ENCODE results near the gene CENPE.
"Not testable (repeated sequence)": the region's sequence is repeated elsewhere in the genome, so short reads cannot be mapped to it uniquely, and the experiment has no call there.

CENPE gene

GRCh38 chr4:103169750-103170149 lies 28.4 kb downstream of the CENPE start:
- not testable (repeated sequence) for H3K27ac ChIP-seq (ENCODE audit: low read length); H3K4me1 ChIP-seq (ENCODE audit: control insufficient read depth in 1 of 2, insufficient read depth in 2 of 2, low read length in 2 of 2)

GRCh38 chr4:103168993-103169392 lies 29.1 kb downstream of the CENPE start:
- Histone ChIP-seq H3K4me3 (ENCODE audit: low read depth in 1 of 2, low read length in 2 of 2) (no peak overlapping the region), H3K4me1 (ENCODE audit: control insufficient read depth in 1 of 2, insufficient read depth in 2 of 2, low read length in 2 of 2) (no peaks in the 10 kb centered on the region), H3K36me3 (ENCODE audit: control insufficient read depth in 1 of 2, insufficient read depth in 2 of 2, low read length in 2 of 2) (peaks cover 0 to 6% of the 10 kb centered on the region in 2 donors), H3K27ac (ENCODE audit: low read length) (no peak overlapping the region), H3K27me3 (ENCODE audit: low read depth, low read length) (no peaks in the 10 kb centered on the region), H3K9me3 (ENCODE audit: control insufficient read depth in 1 of 2, low read length in 2 of 2) (peaks cover 6 to 10% of the 10 kb centered on the region in 2 donors)

More at GRCh38 chr4:103169750-103170149, 28.4 kb downstream of the CENPE start:
- peaks cover 6 to 10% of the 10 kb centered on the region in 2 donors for H3K9me3 ChIP-seq (ENCODE audit: control insufficient read depth in 1 of 2, low read length in 2 of 2)
- H3K4me3 ChIP-seq (ENCODE audit: low read depth in 1 of 2, low read length in 2 of 2); H3K36me3 ChIP-seq (ENCODE audit: control insufficient read depth in 1 of 2, insufficient read depth in 2 of 2, low read length in 2 of 2); H3K27me3 ChIP-seq (ENCODE audit: low read depth, low read length): not testable (repeated sequence)

- no peak overlapping the region for H3K4me3 ChIP-seq (ENCODE audit: low read depth in 1 of 2, low read length in 2 of 2)
- no peak overlapping the region for H3K27ac ChIP-seq (ENCODE audit: low read length)
- no peaks in the 10 kb centered on the region for H3K27me3 ChIP-seq (ENCODE audit: low read depth, low read length)
- H3K36me3 ChIP-seq (ENCODE audit: control insufficient read depth in 1 of 2, insufficient read depth in 2 of 2, low read length in 2 of 2): no peaks in the 10 kb centered on the region
- H3K9me3 ChIP-seq (ENCODE audit: control insufficient read depth in 1 of 2, low read length in 2 of 2): no peaks in the 10 kb centered on the region
- no peaks in the 10 kb centered on the region for H3K4me1 ChIP-seq (ENCODE audit: control insufficient read depth in 1 of 2, insufficient read depth in 2 of 2, low read length in 2 of 2)
These were observed 36.0 kb downstream of the CENPE start for GRCh38 chr4:103162176-103162575.

GRCh38 chr4:103158760-103159159 lies 39.4 kb downstream of the CENPE start:
- Histone ChIP-seq H3K36me3 (ENCODE audit: control insufficient read depth in 1 of 2, insufficient read depth in 2 of 2, low read length in 2 of 2) (no peaks in the 10 kb centered on the region), H3K27ac (ENCODE audit: low read length) (no peak overlapping the region), H3K9me3 (ENCODE audit: control insufficient read depth in 1 of 2, low read length in 2 of 2) (peaks cover 0 to 3% of the 10 kb centered on the region in 2 donors), H3K4me1 (ENCODE audit: control insufficient read depth in 1 of 2, insufficient read depth in 2 of 2, low read length in 2 of 2) (no peaks in the 10 kb centered on the region), H3K4me3 (ENCODE audit: low read depth in 1 of 2, low read length in 2 of 2) (no peak overlapping the region), H3K27me3 (ENCODE audit: low read depth, low read length) (no peaks in the 10 kb centered on the region)

- H3K27ac ChIP-seq (ENCODE audit: low read length): no peak overlapping the region
- H3K36me3 ChIP-seq (ENCODE audit: control insufficient read depth in 1 of 2, insufficient read depth in 2 of 2, low read length in 2 of 2): no peaks in the 10 kb centered on the region
- no peaks in the 10 kb centered on the region for H3K27me3 ChIP-seq (ENCODE audit: low read depth, low read length)
- no peaks in the 10 kb centered on the region for H3K4me1 ChIP-seq (ENCODE audit: control insufficient read depth in 1 of 2, insufficient read depth in 2 of 2, low read length in 2 of 2)
- peaks cover 0 to 3% of the 10 kb centered on the region in 2 donors for H3K9me3 ChIP-seq (ENCODE audit: control insufficient read depth in 1 of 2, low read length in 2 of 2)
- H3K4me3 ChIP-seq (ENCODE audit: low read depth in 1 of 2, low read length in 2 of 2): no peak overlapping the region
These were observed 42.0 kb downstream of the CENPE start for GRCh38 chr4:103156106-103156505.

- no peaks in the 10 kb centered on the region for H3K27me3 ChIP-seq (ENCODE audit: low read depth, low read length)
- H3K36me3 ChIP-seq (ENCODE audit: control insufficient read depth in 1 of 2, insufficient read depth in 2 of 2, low read length in 2 of 2): no peaks in the 10 kb centered on the region
- H3K4me1 ChIP-seq (ENCODE audit: control insufficient read depth in 1 of 2, insufficient read depth in 2 of 2, low read length in 2 of 2): no peaks in the 10 kb centered on the region
- no peak overlapping the region for H3K27ac ChIP-seq (ENCODE audit: low read length)
- H3K4me3 ChIP-seq (ENCODE audit: low read depth in 1 of 2, low read length in 2 of 2): no peak overlapping the region
- peaks cover 0 to 3% of the 10 kb centered on the region in 2 donors for H3K9me3 ChIP-seq (ENCODE audit: control insufficient read depth in 1 of 2, low read length in 2 of 2)
These were observed 45.8 kb downstream of the CENPE start for GRCh38 chr4:103152381-103152780.

- H3K27me3 ChIP-seq (ENCODE audit: low read depth, low read length): no peaks in the 10 kb centered on the region
- H3K27ac ChIP-seq (ENCODE audit: low read length): no peak overlapping the region
- no peak overlapping the region for H3K4me3 ChIP-seq (ENCODE audit: low read depth in 1 of 2, low read length in 2 of 2)
- no peaks in the 10 kb centered on the region for H3K9me3 ChIP-seq (ENCODE audit: control insufficient read depth in 1 of 2, low read length in 2 of 2)
- no peaks in the 10 kb centered on the region for H3K4me1 ChIP-seq (ENCODE audit: control insufficient read depth in 1 of 2, insufficient read depth in 2 of 2, low read length in 2 of 2)
- H3K36me3 ChIP-seq (ENCODE audit: control insufficient read depth in 1 of 2, insufficient read depth in 2 of 2, low read length in 2 of 2): no peaks in the 10 kb centered on the region
These were observed 47.5 kb downstream of the CENPE start for GRCh38 chr4:103150677-103151076.

GRCh38 chr4:103144926-103145325 lies 53.2 kb downstream of the CENPE start:
- H3K27ac ChIP-seq (ENCODE audit: low read length): no peak overlapping the region
- H3K36me3 ChIP-seq (ENCODE audit: control insufficient read depth in 1 of 2, insufficient read depth in 2 of 2, low read length in 2 of 2): no peaks in the 10 kb centered on the region
- H3K27me3 ChIP-seq (ENCODE audit: low read depth, low read length): no peaks in the 10 kb centered on the region
- no peaks in the 10 kb centered on the region for H3K9me3 ChIP-seq (ENCODE audit: control insufficient read depth in 1 of 2, low read length in 2 of 2)
- no peaks in the 10 kb centered on the region for H3K4me1 ChIP-seq (ENCODE audit: control insufficient read depth in 1 of 2, insufficient read depth in 2 of 2, low read length in 2 of 2)
- no peak overlapping the region for H3K4me3 ChIP-seq (ENCODE audit: low read depth in 1 of 2, low read length in 2 of 2)

- no peak overlapping the region for H3K27ac ChIP-seq (ENCODE audit: low read length)
- H3K27me3 ChIP-seq (ENCODE audit: low read depth, low read length): no peaks in the 10 kb centered on the region
- no peaks in the 10 kb centered on the region for H3K36me3 ChIP-seq (ENCODE audit: control insufficient read depth in 1 of 2, insufficient read depth in 2 of 2, low read length in 2 of 2)
- no peaks in the 10 kb centered on the region for H3K4me1 ChIP-seq (ENCODE audit: control insufficient read depth in 1 of 2, insufficient read depth in 2 of 2, low read length in 2 of 2)
- no peaks in the 10 kb centered on the region for H3K9me3 ChIP-seq (ENCODE audit: control insufficient read depth in 1 of 2, low read length in 2 of 2)
- H3K4me3 ChIP-seq (ENCODE audit: low read depth in 1 of 2, low read length in 2 of 2): no peak overlapping the region
These were observed 60.7 kb downstream of the CENPE start for GRCh38 chr4:103137446-103137827.

- Histone ChIP-seq H3K4me3 (ENCODE audit: low read depth in 1 of 2, low read length in 2 of 2) (no peak overlapping the region), H3K4me1 (ENCODE audit: control insufficient read depth in 1 of 2, insufficient read depth in 2 of 2, low read length in 2 of 2) (no peaks in the 10 kb centered on the region), H3K27me3 (ENCODE audit: low read depth, low read length) (no peaks in the 10 kb centered on the region), H3K27ac (ENCODE audit: low read length) (no peak overlapping the region), H3K36me3 (ENCODE audit: control insufficient read depth in 1 of 2, insufficient read depth in 2 of 2, low read length in 2 of 2) (no peaks in the 10 kb centered on the region), H3K9me3 (ENCODE audit: control insufficient read depth in 1 of 2, low read length in 2 of 2) (no peaks in the 10 kb centered on the region)
These were observed 61.3 kb downstream of the CENPE start for GRCh38 chr4:103136671-103137445.

GRCh38 chr4:103129174-103129573 lies 69.0 kb downstream of the CENPE start:
- no peaks in the 10 kb centered on the region for H3K36me3 ChIP-seq (ENCODE audit: control insufficient read depth in 1 of 2, insufficient read depth in 2 of 2, low read length in 2 of 2)
- H3K27me3 ChIP-seq (ENCODE audit: low read depth, low read length): no peaks in the 10 kb centered on the region
- no peaks in the 10 kb centered on the region for H3K4me1 ChIP-seq (ENCODE audit: control insufficient read depth in 1 of 2, insufficient read depth in 2 of 2, low read length in 2 of 2)
- no peak overlapping the region for H3K4me3 ChIP-seq (ENCODE audit: low read depth in 1 of 2, low read length in 2 of 2)
- peaks cover 0 to 6% of the 10 kb centered on the region in 2 donors for H3K9me3 ChIP-seq (ENCODE audit: control insufficient read depth in 1 of 2, low read length in 2 of 2)
- H3K27ac ChIP-seq (ENCODE audit: low read length): no peak overlapping the region

- Histone ChIP-seq H3K27ac (ENCODE audit: low read length) (no peak overlapping the region), H3K9me3 (ENCODE audit: control insufficient read depth in 1 of 2, low read length in 2 of 2) (peaks cover 0 to 6% of the 10 kb centered on the region in 2 donors), H3K4me1 (ENCODE audit: control insufficient read depth in 1 of 2, insufficient read depth in 2 of 2, low read length in 2 of 2) (no peaks in the 10 kb centered on the region), H3K27me3 (ENCODE audit: low read depth, low read length) (no peaks in the 10 kb centered on the region), H3K36me3 (ENCODE audit: control insufficient read depth in 1 of 2, insufficient read depth in 2 of 2, low read length in 2 of 2) (no peaks in the 10 kb centered on the region), H3K4me3 (ENCODE audit: low read depth in 1 of 2, low read length in 2 of 2) (no peak overlapping the region)
These were observed 72.0 kb downstream of the CENPE start for GRCh38 chr4:103126126-103126525.

All from muscle layer of duodenum (tissue), 2 donors.